GM18519 (cell line): ENCODE results near the gene PACS1.

ENCODE experiments used
- ATAC-seq: cut with Tn5 transposase; IDR thresholded peaks from one replicate; pipeline ENCODE4 v1.9.1; 2021; ENCODE audit warnings: mild to moderate bottlenecking, moderate library complexity; ENCODE audit not compliant: unreplicated experiment, low FRiP score

PACS1 gene

DNA sequence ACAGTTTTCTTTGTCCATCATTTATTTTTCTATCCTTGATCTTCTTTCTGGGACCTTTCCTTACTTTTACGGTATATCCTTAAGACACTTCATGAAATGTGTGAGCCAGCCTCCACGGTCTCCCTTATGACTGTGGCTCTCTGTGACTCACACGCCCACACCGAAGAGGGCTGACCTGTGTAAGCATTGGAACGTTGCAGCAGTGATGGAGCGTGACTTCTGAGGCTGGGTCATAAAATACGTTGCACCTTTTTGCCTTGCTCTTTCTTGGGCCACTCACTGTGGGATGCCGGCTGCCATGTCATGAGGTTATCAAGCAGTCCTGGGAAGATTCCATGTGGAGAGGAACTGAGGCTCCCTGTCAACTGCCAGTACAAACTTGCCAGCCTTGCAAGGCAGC lies 102.1 kb downstream of the PACS1 start:
- ATAC-seq: no peak

DNA sequence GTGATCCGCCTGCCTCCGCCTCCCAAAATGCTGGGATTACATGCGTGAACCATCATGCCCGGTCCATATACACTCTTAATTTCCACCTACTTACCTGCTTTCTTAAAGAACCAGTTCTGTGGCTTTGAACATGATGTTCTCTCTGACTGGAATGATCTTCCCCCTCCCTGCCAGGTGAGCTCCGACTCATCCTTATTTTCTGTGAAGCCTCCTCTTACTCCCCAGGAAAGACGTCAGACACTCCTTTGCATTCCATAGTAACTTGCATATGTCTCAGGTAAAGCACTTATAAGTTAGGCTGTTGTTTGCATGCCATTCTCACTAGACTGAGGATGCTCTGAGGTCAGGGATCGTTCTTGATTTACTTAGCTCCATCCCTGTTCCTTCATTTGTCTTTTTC lies 106.6 kb downstream of the PACS1 start:
- no peak for ATAC-seq

DNA sequence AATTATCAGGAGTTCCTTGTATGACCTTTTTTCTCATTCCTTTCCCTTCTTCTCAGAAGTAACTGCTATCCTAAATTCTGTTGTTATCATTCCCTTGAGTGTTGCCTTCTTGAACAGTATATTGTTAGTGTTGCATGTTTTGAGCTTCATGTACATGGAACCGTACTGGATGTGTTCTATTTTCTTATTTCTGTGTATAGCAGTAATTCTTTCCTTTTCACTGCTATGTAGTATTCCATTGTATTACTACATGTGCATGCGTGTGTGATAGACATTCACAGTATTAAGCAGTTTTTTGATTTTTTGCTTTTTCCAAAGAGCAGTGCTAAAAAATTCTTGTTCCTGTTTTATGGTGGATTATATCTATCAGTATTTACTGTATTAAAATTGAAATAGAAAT lies 108.1 kb downstream of the PACS1 start:
- no peak for ATAC-seq

DNA sequence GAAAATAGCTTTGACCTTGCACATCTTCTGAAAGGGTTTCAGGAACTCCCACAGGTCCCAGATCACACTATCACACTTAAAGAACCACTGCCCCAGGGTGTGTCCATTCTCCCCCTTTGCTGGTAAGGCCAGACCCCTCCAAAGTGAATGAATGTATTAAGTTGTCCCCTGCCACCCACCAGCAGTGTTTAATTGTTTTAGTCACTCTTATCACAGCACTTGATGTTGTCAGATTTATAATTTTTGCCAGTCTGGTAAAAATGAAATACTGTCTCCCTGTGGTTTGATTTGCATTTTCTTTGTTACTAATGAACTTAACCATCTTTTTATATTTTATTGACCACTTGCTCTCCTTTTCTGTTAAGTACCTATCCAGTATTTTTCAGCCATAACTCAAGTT lies 108.8 kb downstream of the PACS1 start:
- ATAC-seq: no peak

DNA sequence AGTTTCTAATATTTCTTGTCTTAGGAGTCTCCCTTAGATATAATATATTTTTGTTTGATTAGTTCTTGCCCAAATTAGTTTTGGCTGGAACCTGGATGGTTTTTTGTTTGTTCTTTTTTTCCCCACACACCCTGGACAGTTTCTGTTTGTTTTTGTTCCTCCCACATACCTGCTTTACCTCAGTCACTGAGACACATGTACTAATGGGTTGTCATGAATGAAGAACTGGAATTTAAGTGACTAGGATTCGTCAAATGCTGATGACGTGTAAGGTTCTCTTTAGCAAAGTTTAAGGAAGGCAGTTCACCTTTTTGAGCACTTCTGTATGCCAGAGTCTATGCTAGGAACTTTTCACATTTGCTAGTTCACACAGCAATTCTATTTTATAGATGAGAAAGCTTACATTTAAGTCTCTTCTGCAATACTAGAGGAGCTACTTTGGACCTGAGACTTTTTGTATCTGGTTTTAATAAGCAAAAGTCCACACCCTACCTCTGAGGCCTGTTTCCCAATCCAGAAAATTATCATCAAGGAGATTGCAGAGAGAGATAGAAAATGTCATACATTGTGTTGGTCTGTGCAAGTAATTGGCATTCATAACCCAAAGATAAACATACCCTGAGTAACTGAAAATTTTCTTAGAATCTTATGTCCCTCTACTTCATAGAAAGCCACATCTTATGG lies 111.7 kb downstream of the PACS1 start:
- ATAC-seq: no peak

DNA sequence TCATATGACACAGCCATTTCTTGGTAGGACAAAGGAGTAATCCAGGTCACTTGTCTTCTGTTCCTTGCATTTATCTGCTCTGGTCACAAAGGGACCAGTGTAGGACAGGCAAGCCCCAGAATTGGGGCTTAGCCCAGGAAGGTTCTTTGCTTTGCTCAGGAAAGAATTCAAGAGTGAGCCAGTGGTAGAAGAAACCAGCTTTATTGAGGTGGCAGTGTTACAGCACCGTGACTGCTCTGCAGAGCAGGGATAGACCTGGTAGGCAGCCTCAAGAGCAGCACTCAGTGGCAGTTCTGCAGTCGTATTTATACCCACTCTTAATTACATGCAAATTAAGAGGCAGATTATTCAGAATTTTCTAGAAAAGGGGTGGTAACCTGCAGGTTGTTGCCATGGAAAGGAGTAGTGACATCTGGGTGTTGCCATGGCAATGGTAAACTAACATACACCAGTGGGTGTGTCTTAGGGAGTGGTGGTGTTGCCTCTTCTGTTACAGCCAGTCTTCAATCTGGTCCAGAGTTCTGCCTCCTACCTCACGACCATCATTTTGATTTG lies 113.5 kb downstream of the PACS1 start:
- ATAC-seq: no peak

DNA sequence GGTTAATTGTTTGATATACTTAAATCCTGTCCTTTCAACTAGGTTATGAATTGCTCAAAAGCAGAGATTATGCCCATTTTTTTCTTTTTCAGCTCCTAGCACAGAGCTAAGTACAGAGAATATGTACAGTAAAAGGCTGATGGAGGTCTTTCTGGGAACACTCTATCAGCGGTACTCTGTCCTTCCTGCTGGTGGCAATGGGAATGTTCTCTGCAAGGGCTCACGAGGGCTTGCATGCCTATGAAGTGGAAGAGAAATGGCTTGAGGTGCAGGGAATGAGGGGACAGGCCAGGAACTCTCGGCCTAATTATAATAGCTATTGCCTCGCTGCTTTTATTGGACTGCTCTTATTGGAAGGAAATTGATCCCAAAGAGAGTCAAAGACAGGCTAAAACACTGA lies 114.7 kb downstream of the PACS1 start:
- no peak for ATAC-seq

DNA sequence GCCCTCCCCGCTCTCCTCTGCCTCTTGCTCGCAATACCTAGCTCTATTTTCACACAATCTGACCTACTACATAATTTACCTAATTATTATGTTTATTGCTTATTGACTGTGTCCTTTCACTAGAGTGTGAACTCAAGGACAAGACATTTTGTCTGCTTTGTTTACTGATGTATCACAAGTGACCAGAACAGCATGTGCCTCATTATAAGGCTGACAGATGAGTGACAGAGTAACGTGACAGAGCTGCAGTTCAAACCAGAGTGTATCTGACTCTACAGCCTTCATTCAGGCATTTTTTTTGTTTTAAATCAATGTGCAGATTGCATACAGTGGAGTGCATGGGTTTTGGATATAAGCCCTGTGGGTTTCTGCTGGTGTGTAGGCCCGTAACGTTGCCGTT lies 116.4 kb downstream of the PACS1 start:
- no peak for ATAC-seq

DNA sequence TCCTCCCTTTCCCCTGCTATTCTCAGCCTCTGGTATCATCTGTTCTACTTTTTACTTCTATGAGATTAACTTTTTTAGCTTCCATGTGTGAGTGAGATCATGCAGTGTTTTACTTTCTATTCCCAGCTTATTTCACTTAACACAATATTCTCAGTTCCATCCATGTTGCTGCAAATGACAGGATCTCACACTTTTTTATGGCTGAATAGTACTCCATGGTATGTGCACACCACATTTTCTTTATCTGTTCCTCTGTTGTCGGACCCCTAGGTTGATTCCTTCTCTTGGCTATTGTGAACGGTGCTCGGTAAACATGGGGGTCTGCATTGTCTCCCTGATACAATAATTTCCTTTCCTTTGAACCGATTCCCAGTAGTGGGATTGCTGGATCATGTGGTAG lies 117.4 kb downstream of the PACS1 start:
- ATAC-seq: no peak

DNA sequence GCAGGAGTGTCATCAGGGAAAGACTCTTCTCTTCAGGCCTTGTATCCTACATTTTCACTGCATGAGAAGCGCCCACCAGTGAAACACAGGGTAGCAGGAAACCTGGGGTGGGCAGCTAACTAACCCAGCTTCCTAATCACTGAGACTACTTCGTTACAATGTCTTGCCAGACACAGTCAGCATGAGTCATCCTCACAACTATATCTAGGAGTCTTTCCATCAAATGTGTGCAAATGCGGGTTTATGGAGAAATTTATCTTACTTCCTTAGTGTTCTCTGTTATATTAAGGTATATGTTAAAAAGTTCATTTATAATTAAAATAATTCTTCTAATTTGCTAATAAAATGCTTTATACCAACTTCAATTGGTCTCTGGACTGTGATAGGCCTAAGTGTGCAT lies 118.5 kb downstream of the PACS1 start:
- ATAC-seq: no peak

DNA sequence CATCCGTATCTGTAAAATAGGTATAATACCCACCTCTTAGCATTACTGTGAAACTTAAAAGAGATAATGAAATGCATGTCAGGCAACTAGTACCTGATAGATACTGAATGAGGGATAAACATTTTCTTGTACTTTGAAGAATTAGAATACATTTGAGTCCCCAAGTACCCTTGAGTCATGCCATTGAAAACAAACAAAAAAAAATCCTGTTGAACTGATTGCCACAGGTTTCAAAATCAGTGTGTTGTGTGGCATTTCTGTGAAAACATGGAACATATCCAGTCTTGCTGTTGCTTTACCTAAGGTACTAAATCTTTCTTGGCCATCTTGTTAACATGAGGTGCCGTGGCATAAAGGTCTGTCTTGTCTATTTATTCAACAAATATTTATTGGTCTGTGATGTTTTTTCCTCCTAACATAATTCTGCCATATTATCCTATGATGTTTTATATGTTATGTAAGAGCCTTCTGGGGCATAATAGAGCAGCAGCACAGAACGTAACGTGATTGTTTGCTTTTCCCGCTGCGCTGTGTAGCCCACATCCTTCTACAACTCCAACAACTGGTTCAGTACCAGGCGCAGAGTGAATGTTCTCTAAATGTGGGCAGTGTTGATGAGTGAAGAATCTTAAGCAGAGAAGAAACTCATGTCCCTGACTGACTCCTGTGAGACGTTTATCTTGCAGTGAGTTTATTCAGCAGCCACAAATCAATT lies 119.1 kb downstream of the PACS1 start:
- ATAC-seq: no peak

DNA sequence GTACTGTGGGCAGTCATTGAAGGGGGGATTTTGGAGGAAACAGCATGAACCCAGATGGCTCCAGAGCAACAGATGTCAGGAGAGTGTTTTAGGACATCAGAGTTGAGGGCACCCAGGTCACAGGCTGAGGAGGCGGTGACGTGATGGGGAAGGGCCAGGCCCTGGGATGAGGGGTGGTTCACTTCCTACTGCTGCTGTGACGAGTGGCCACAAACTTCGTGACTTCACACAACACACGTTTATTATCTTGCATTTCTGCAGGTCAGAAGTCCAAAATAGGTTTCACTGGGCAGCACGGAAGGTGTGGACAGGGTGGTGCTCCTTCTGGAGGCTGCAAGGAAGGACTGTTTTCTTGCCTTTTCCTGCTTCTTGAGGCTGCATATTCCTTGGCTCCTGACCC lies 120.7 kb downstream of the PACS1 start:
- ATAC-seq: no peak

DNA sequence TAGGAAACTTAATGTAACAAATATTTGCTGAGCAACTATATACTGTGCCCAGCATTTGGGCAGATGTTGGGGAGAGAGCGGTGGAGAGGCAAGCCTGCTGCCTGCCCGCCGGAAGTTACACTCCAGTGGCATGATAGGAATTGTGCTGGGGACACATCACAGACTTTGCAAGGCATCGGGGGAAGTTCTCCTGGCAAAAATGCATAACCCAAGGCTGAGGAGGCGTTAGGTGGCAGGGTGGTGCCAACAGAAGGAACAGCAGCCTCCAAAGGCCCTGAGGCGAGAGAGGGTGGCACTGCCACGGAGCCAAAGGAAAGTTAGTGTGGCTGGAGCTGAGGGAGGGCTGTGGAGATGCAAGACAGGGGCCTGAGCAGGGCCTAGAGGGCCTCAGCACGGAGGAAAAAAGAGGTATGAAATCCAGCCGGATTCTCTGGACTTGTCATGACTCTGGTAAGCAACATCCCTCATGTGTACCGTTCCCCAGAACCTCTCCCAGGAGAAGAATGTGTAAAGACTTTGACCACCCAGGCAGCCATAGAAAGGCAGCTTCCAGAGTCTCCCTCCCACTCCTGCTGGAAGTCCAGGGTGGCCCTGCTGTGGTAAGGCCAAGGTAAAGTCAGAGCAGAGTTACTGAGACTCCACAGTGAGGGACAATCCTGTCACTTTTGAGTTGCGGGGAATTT lies 122.2 kb downstream of the PACS1 start:
- ATAC-seq: no peak

DNA sequence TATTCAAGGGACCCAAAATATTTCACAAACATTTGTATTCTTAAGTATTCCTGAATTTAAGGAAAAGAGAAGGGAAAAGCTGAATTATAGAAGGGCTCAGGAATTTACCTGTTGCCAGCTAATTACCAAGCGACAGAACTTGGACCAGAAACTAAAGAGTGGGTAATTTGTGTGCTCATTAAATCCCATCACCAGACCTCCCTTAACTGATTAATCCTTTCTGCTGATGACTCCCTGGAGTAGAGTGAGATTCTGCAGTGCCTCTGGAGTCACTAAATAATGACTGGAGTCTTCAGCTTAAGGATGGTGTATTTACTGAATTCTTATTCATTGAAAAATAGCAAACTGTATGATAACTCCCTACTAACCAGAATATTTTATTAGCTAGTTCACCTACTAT lies 124.3 kb downstream of the PACS1 start:
- no peak for ATAC-seq

DNA sequence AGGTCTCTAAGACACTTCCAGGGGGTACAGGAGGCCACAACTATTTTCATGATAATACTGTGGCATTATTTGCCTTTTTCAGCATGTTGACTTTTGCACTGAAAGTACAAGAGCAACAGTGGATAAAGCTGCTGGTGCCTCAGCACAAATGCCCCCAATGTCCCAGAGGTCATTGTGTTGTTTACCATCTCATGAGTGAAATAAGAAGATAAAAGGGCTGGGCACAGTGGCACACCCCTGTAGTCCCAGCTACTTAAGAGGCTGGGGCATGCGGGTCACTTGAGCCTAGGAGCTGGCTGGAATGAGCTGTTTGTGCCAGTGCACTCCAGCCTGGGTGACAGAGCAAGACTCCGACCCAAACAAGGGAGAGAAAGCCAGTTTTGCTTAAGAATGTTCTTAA lies 125.8 kb downstream of the PACS1 start:
- no peak for ATAC-seq

DNA sequence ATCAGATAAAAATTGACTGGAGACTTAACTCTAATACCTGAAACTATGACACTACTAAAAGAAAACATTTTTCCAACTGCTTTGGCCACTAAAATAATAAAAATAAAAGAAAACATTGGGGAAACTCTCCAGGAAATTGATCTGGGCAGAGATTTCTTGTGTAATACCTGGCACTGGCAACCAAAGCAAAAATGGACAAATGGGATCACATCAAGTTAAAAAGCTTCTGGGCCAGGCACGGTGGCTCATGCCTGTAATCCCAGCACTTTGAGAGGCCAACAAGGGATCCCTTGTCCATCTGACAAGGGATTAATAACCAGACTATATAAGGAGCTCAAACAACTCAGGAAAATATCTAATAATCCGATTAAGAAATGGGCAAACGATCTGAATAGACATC lies 133.8 kb downstream of the PACS1 start:
- ATAC-seq: no peak

DNA sequence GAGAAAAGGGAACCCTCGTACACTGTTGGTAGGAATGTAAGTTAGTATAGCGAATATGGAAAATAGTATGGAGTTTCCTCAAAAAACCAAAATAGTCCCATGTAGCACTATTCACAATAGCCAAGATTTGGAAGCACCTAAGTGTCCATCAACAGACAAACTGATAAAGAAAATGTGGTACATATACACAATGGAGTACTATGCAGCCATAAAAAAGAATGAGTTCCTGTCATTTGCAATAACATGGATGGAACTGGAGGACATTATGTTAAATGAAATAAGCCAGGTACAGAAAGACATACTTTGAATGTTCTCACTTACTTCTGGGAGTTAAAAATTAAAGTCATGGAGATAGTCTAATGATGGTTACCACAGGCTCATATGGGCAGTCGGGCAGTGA lies 134.3 kb downstream of the PACS1 start:
- no peak for ATAC-seq

DNA sequence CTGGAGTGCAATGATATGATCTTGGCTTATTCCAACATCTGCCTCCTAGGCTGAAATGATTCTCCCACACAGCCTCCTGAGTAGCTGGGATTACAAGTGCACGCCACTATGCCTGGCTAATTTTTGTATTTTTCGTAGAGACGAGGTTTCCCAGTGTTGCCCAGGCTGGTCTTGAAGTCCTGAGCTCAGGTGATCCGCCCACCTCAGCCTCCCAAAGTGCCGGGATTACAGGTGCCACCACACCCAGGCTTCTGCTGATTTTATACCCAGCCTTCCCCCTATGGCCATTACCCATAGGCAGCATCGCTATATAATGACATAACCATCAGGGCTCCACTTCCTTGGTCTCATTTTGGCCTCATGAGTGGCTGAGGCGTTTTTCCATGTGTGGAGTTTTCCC lies 137.7 kb downstream of the PACS1 start:
- no peak for ATAC-seq

DNA sequence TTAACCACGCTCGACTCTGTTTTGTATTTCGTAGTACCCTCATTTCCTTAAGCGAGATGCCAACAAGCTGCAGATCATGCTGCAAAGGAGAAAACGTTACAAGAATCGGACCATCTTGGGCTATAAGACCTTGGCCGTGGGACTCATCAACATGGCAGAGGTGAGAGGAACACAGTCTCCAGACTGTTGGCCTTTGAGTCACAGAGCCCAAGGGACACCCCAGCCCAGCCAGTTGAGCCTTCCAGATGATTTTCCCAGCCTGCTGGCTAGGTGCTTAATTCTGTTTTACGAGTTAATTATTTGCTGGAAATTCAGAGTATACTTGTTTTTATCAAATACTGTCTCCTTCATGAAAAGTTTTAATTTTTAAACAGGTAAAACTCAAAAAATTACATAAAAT lies 141.0 kb downstream of the PACS1 start:
- no peak for ATAC-seq

DNA sequence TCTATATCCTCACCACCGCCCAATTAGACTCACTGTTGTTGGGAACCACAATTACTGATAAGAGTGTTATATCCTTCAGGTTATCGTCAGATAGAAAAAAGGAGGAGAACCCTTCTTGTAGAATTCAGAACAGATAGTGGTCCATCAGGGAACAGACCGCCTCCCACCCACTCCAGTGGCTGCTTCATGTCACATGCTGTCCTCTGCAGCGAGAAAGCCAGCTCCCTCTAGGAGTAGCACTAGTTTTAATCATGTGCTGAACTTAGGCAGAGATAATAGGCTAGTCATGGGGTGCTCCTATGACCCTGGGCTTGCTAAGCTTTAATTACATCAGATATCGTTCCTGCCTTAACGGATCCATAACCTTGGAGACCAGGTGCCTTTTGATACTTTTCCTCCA lies 146.8 kb downstream of the PACS1 start:
- no peak for ATAC-seq

DNA sequence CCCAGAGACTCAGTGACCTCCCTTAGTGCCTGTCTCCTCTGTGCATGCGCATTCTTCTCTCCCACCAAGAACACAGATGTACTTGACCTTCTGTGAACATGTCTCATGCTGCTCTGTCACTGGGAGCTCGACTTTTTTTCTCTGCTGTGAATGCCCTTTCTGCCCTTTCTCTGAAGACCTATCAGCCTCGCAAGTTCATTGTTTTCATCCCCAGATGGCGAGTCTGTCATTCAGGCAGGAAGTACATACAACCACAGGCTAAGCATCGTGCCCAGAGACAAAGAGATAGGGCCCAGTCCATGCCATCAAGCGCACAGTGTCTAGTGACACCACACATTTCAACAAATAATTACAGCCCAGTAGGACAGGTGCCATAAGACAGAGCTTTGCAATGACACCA lies 148.0 kb downstream of the PACS1 start:
- ATAC-seq: no peak
